Gastroesophageal sphincter (tissue), 3 donors: ENCODE results near the gene KRTAP1-4.

Source experiments
- POLR2AphosphoS5 ChIP-seq: sonication (generic); formaldehyde crosslinking; IDR thresholded peaks from one replicate; pipeline ENCODE4 v1.6.1; 2017; ENCODE audit warnings: antibody characterized with exemption
- TF ChIP-seq, protein P1 (sequence below), 4 experiments: fragments of 200-600 bp in 2 of 4; fragments of 450-650 bp in 2 of 4; sonication (generic) in 1 of 4; IDR thresholded peaks; one replicate each; pipeline ENCODE4 v1.5.1; 2017 to 2019; ENCODE audit warnings: antibody characterized with exemption in 4 of 4, mild to moderate bottlenecking in 2 of 4, moderate library complexity in 2 of 4

DNA sequence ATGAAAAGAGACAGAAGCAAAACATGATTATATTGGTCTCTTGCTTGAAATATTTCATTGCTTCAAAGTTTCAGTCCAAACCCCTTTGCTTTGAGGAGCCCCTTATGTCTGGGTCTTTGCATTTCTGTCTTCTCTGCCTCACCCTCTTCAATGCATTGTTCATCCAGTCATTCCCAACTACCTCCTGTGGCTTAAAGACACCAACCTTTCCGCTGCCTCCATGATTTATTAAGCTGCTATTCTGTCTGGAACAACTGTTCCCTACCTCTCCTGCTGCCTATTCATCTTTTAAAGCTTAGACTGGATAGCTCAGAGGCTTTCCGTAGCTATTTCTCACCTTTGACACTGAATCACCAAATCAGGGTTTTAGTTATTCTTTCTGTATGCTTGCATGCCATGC is 32.6 kb downstream of the KRTAP1-4 start:
- TF ChIP-seq, protein P1, sequence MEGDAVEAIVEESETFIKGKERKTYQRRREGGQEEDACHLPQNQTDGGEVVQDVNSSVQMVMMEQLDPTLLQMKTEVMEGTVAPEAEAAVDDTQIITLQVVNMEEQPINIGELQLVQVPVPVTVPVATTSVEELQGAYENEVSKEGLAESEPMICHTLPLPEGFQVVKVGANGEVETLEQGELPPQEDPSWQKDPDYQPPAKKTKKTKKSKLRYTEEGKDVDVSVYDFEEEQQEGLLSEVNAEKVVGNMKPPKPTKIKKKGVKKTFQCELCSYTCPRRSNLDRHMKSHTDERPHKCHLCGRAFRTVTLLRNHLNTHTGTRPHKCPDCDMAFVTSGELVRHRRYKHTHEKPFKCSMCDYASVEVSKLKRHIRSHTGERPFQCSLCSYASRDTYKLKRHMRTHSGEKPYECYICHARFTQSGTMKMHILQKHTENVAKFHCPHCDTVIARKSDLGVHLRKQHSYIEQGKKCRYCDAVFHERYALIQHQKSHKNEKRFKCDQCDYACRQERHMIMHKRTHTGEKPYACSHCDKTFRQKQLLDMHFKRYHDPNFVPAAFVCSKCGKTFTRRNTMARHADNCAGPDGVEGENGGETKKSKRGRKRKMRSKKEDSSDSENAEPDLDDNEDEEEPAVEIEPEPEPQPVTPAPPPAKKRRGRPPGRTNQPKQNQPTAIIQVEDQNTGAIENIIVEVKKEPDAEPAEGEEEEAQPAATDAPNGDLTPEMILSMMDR (IDR thresholded peaks at IDR 0.05): no peak
- no peak for TF ChIP-seq POLR2AphosphoS5
